HEK293 (cell line): ENCODE measurements around the gene POLL.
A peak's percentile ranks its signal among the peaks of the same experiment; 100 is the strongest.

Experiments
- CTCF ChIA-PET: fragments of 350-600 bp; formaldehyde crosslinking; extraction: SDS; loops from one replicate; lab custom pipeline; 2021; ENCODE audit warnings: antibody characterized with exemption; lab: Yijun Ruan, JAX
- POLR2A ChIA-PET: fragments of 300-600 bp; formaldehyde crosslinking; extraction: SDS; loops from one replicate; lab custom pipeline; 2020; ENCODE audit warnings: antibody characterized with exemption, inconsistent platforms; lab: Yijun Ruan, JAX
- H3K27ac ChIP-seq: fragments of 200-500 bp; sonication (Bioruptor generic); 2 replicates; pipeline ENCODE4 v1.5.1; 2014; ENCODE audit warnings: low read depth, low read length, control low read depth, inconsistent platforms; ENCODE audit errors: extremely low read depth
- H3K36me3 ChIP-seq, 2 experiments: fragments of 200-500 bp in 1 of 2; sonication (Bioruptor generic) in 1 of 2; 1 replicate in 1 of 2; 2 replicates in 1 of 2; pipeline ENCODE4 v1.5.1; 2014 to 2017; ENCODE audit warnings: inconsistent platforms in 2 of 2, low read length in 2 of 2; ENCODE audit not compliant: control insufficient read depth in 2 of 2, insufficient read depth in 1 of 2
- H3K4me1 ChIP-seq: fragments of 200-500 bp; sonication (Bioruptor generic); 2 replicates; pipeline ENCODE4 v1.5.1; 2014; ENCODE audit warnings: mild to moderate bottlenecking, low read length, inconsistent platforms; ENCODE audit not compliant: control insufficient read depth, insufficient read depth
- H3K4me3 ChIP-seq: 2 replicates; pipeline ENCODE4 v1.5.1; 2011; ENCODE audit warnings: low read depth, mild to moderate bottlenecking, control low read depth, low read length, moderate library complexity
- H3K9me3 ChIP-seq: fragments of 200-500 bp; sonication (Bioruptor generic); 2 replicates; pipeline ENCODE4 v1.5.1; 2014; ENCODE audit warnings: low read depth, low read length, inconsistent platforms; ENCODE audit not compliant: control insufficient read depth, insufficient read depth
- EGR2 ChIP-seq: fragments of 450-650 bp; formaldehyde crosslinking; IDR thresholded peaks from 2 replicates; pipeline ENCODE4 v1.5.1; 2016; ENCODE audit warnings: low read depth, missing biosample characterization, missing genetic modification characterization
- HOXC10 ChIP-seq: sonication (generic); formaldehyde crosslinking; IDR thresholded peaks from 2 replicates; pipeline ENCODE4 v1.8.1; 2023; ENCODE audit warnings: mild to moderate bottlenecking, missing genetic modification reagents
- KLF1 ChIP-seq: fragments of 450-650 bp; formaldehyde crosslinking; IDR thresholded peaks from 2 replicates; pipeline ENCODE4 v1.5.1; 2016; ENCODE audit warnings: missing biosample characterization, missing genetic modification characterization
- KLF7 ChIP-seq: fragments of 450-650 bp; formaldehyde crosslinking; IDR thresholded peaks from 2 replicates; pipeline ENCODE4 v1.5.1; 2016; ENCODE audit warnings: missing biosample characterization, missing genetic modification characterization, borderline replicate concordance
- PRDM10 ChIP-seq: fragments of 450-650 bp; formaldehyde crosslinking; IDR thresholded peaks from 2 replicates; pipeline ENCODE4 v1.5.1; 2016; ENCODE audit warnings: missing biosample characterization, missing genetic modification characterization
- TRIM28 ChIP-seq: IDR thresholded peaks from 2 replicates; pipeline ENCODE4 v1.6.1; 2011; ENCODE audit warnings: low read length, control low read depth, borderline replicate concordance
- ZBTB1 ChIP-seq: fragments of 450-650 bp; formaldehyde crosslinking; IDR thresholded peaks from 2 replicates; pipeline ENCODE4 v1.5.1; 2016; ENCODE audit warnings: missing biosample characterization, missing genetic modification characterization
- ZFHX2 ChIP-seq: fragments of 450-650 bp; formaldehyde crosslinking; conservative IDR thresholded peaks from 2 replicates; pipeline ENCODE4 v1.5.1; 2016; ENCODE audit warnings: missing biosample characterization, missing genetic modification characterization
- ZNF354C ChIP-seq: fragments of 450-650 bp; formaldehyde crosslinking; IDR thresholded peaks from 2 replicates; pipeline ENCODE4 v1.5.1; 2016; ENCODE audit warnings: missing biosample characterization, missing genetic modification characterization, low read depth, borderline replicate concordance
- ZNF416 ChIP-seq: fragments of 450-650 bp; formaldehyde crosslinking; IDR thresholded peaks from 2 replicates; pipeline ENCODE4 v1.5.1; 2016; ENCODE audit warnings: missing biosample characterization, missing genetic modification characterization
- ZNF707 ChIP-seq: fragments of 450-650 bp; formaldehyde crosslinking; IDR thresholded peaks from 2 replicates; pipeline ENCODE4 v1.5.1; 2016; ENCODE audit warnings: missing biosample characterization, missing genetic modification characterization
- TF ChIP-seq, protein P1 (sequence below): fragments of 450-650 bp; formaldehyde crosslinking; IDR thresholded peaks from 2 replicates; pipeline ENCODE4 v1.5.1; 2016; ENCODE audit warnings: missing biosample characterization, missing genetic modification characterization
- TF ChIP-seq, protein P2 (sequence below): fragments of 450-650 bp; formaldehyde crosslinking; IDR thresholded peaks from 2 replicates; pipeline ENCODE4 v1.5.1; 2017; ENCODE audit warnings: missing biosample characterization, missing genetic modification characterization

POLL gene

GRCh38 chr10:101565370-101565900 lies 22.6 kb downstream of the POLL start:
- POLR2A ChIA-PET = no interaction called here
- Histone ChIP-seq H3K27ac (no peak overlapping the region), H3K4me1 (no peaks in the 10 kb centered on the region), H3K4me3 (no peak overlapping the region), H3K9me3 (no peaks in the 10 kb centered on the region), H3K36me3 (no peaks in the 10 kb centered on the region)
- CTCF ChIA-PET = interaction anchor here (1.2 kb wide), 1 partner anchor 351 kb away, joined by 6 read pairs; no protein-coding TSS in a partner anchor
- TF ChIP-seq, protein P1, sequence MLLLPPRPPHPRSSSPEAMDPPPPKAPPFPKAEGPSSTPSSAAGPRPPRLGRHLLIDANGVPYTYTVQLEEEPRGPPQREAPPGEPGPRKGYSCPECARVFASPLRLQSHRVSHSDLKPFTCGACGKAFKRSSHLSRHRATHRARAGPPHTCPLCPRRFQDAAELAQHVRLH = peak; percentile 15; the same call in 1 of the 2 replicates
- TF ChIP-seq HOXC10 (CRISPR knock-in tag) = no peak

- Histone ChIP-seq H3K9me3 (no peaks in the 10 kb centered on the region), H3K36me3 (no peaks in the 10 kb centered on the region), H3K4me1 (no peaks in the 10 kb centered on the region), H3K4me3 (no peak overlapping the region), H3K27ac (no peak overlapping the region)
- TF ChIP-seq KLF7 (tag by site-specific recombination) (no peak), KLF1 (tag by site-specific recombination) (peak; percentile 44; the same call in 1 of the 2 replicates), ZNF416 (tag by site-specific recombination) (no peak), ZFHX2 (tag by site-specific recombination) (peak; percentile 63), EGR2 (peak; percentile 81), PRDM10 (tag by site-specific recombination) (peak; percentile 55; the same call in 1 of the 2 replicates)
- POLR2A ChIA-PET = no interaction called here
- CTCF ChIA-PET = interaction anchor here (0.8 kb wide), 1 partner anchor 14 kb away, joined by 4 read pairs; no protein-coding TSS in a partner anchor
These were observed 23.5 kb downstream of the POLL start for GRCh38 chr10:101564490-101564991.

DNA sequence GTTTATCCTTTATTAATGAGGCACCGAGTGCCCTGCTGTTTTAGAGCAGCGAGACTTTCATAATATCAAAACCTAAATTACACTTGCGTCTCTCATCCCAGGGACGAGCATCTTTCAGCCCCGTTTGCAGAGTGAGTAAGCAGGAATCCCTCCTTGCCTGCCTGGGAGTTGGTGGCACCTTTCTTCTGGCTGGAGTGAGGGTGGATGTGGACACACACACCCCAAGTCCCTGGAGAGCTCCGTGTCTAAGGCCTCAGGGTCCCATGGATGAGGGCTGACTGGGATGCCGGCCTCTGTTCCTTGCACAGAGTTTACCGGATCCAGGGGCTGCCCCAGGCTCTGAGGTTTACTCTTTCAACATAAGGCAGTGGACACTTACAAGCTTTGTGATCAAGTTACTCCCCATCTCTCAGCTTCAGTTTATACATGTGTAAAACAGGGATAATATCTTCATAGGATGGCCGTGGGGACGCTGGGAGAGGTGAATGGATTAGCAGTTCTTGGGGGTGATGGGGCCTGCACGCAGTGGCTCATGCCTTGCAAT lies 24.5 kb downstream of the POLL start:
- TF ChIP-seq TRIM28 = no peak
- no peak for TF ChIP-seq ZBTB1 (tag by site-specific recombination)
- no peak for TF ChIP-seq ZNF354C (tag by site-specific recombination)
- no peak for TF ChIP-seq ZNF707 (tag by site-specific recombination)
- TF ChIP-seq, protein P2, sequence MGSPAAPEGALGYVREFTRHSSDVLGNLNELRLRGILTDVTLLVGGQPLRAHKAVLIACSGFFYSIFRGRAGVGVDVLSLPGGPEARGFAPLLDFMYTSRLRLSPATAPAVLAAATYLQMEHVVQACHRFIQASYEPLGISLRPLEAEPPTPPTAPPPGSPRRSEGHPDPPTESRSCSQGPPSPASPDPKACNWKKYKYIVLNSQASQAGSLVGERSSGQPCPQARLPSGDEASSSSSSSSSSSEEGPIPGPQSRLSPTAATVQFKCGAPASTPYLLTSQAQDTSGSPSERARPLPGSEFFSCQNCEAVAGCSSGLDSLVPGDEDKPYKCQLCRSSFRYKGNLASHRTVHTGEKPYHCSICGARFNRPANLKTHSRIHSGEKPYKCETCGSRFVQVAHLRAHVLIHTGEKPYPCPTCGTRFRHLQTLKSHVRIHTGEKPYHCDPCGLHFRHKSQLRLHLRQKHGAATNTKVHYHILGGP (tag by site-specific recombination) = no peak
- H3K4me3 ChIP-seq = no peak overlapping the region
- no peaks in the 10 kb centered on the region for H3K9me3 ChIP-seq
- no peaks in the 10 kb centered on the region for H3K4me1 ChIP-seq
- no peak overlapping the region for H3K27ac ChIP-seq
- ChIA-PET POLR2A (no interaction called here), CTCF (interaction anchor here (0.6 to 1.7 kb wide), 6 partner anchors 9 to 889 kb away, joined by 3 to 10 read pairs (median 4); no protein-coding TSS in a partner anchor)
- no peaks in the 10 kb centered on the region for H3K36me3 ChIP-seq
